Measurements from ENCODE around the gene COG5.
A peak's percentile ranks its signal among the peaks of the same experiment; 100 is the strongest.

COG5 gene

GRCh38 chr7:107172276-107173032 lies 391.3 kb downstream of the COG5 start:
- no peaks in the 10 kb centered on the region for H3K9me3 ChIP-seq (ENCODE audit: control insufficient read depth in 1 of 2, low read length in 2 of 2)
- H3K4me3 ChIP-seq (ENCODE audit: low read depth in 1 of 2, low read length in 2 of 2), result no peak overlapping the region
- H3K27ac ChIP-seq (ENCODE audit: low read depth, low read length), result no peak overlapping the region
- peaks cover 0 to 7% of the 10 kb centered on the region in 2 donors for H3K36me3 ChIP-seq (ENCODE audit: control insufficient read depth in 1 of 2, insufficient read depth in 2 of 2, low read length in 2 of 2)
- no peak overlapping the region for H3K9ac ChIP-seq (ENCODE audit: low read depth in 1 of 2, low read length in 2 of 2)
- H3K4me1 ChIP-seq (ENCODE audit: control insufficient read depth in 1 of 2, insufficient read depth in 2 of 2, low read length in 2 of 2), result peaks cover 16 to 30% of the 10 kb centered on the region in 2 donors
- no peaks in the 10 kb centered on the region for H3K27me3 ChIP-seq (ENCODE audit: control insufficient read depth in 1 of 2, insufficient read depth in 2 of 2, low read length in 2 of 2)

- Histone ChIP-seq H3K4me1 (ENCODE audit: control insufficient read depth in 1 of 2, insufficient read depth in 2 of 2, low read length in 2 of 2) (peaks cover 16 to 30% of the 10 kb centered on the region in 2 donors), H3K9ac (ENCODE audit: low read depth in 1 of 2, low read length in 2 of 2) (no peak overlapping the region), H3K4me3 (ENCODE audit: low read depth in 1 of 2, low read length in 2 of 2) (no peak overlapping the region), H3K27me3 (ENCODE audit: control insufficient read depth in 1 of 2, insufficient read depth in 2 of 2, low read length in 2 of 2) (no peaks in the 10 kb centered on the region), H3K9me3 (ENCODE audit: control insufficient read depth in 1 of 2, low read length in 2 of 2) (no peaks in the 10 kb centered on the region), H3K27ac (ENCODE audit: low read depth, low read length) (no peak overlapping the region), H3K36me3 (ENCODE audit: control insufficient read depth in 1 of 2, insufficient read depth in 2 of 2, low read length in 2 of 2) (peaks cover 0 to 3% of the 10 kb centered on the region in 2 donors)
Measured at GRCh38 chr7:107171496-107171895, 392.2 kb downstream of the COG5 start.

- Histone ChIP-seq H3K4me1 (ENCODE audit: control insufficient read depth in 1 of 2, insufficient read depth in 2 of 2, low read length in 2 of 2) (peaks cover 16 to 32% of the 10 kb centered on the region in 2 donors), H3K9ac (ENCODE audit: low read depth in 1 of 2, low read length in 2 of 2) (peak overlapping the region; percentile 22 to 91), H3K36me3 (ENCODE audit: control insufficient read depth in 1 of 2, insufficient read depth in 2 of 2, low read length in 2 of 2) (peaks cover 0 to 3% of the 10 kb centered on the region in 2 donors), H3K4me3 (ENCODE audit: low read depth in 1 of 2, low read length in 2 of 2) (peak overlapping the region; percentile 67 to 89), H3K27ac (ENCODE audit: low read depth, low read length) (peak overlapping the region; percentile 96), H3K27me3 (ENCODE audit: control insufficient read depth in 1 of 2, insufficient read depth in 2 of 2, low read length in 2 of 2) (no peaks in the 10 kb centered on the region), H3K9me3 (ENCODE audit: control insufficient read depth in 1 of 2, low read length in 2 of 2) (no peaks in the 10 kb centered on the region)
Measured at GRCh38 chr7:107170051-107170915, 393.4 kb downstream of the COG5 start.

GRCh38 chr7:107169120-107170050 lies 394.3 kb downstream of the COG5 start:
- Histone ChIP-seq H3K36me3 (ENCODE audit: control insufficient read depth in 1 of 2, insufficient read depth in 2 of 2, low read length in 2 of 2) (peaks cover 0 to 3% of the 10 kb centered on the region in 2 donors), H3K27me3 (ENCODE audit: control insufficient read depth in 1 of 2, insufficient read depth in 2 of 2, low read length in 2 of 2) (no peaks in the 10 kb centered on the region), H3K4me3 (ENCODE audit: low read depth in 1 of 2, low read length in 2 of 2) (peak overlapping the region; percentile 67 to 89), H3K9me3 (ENCODE audit: control insufficient read depth in 1 of 2, low read length in 2 of 2) (no peaks in the 10 kb centered on the region), H3K4me1 (ENCODE audit: control insufficient read depth in 1 of 2, insufficient read depth in 2 of 2, low read length in 2 of 2) (peaks cover 14 to 34% of the 10 kb centered on the region in 2 donors), H3K9ac (ENCODE audit: low read depth in 1 of 2, low read length in 2 of 2) (peak overlapping the region; percentile 79 to 91), H3K27ac (ENCODE audit: low read depth, low read length) (peak overlapping the region; percentile 96)

GRCh38 chr7:107168233-107169119 lies 395.2 kb downstream of the COG5 start, which contains the start of gene HBP1:
TSS of gene HBP1 (plus strand) at chr7:107169003. CDS start at chr7:107179894, 10,891 bp downstream.
- Histone ChIP-seq H3K9me3 (ENCODE audit: control insufficient read depth in 1 of 2, low read length in 2 of 2) (no peaks in the 10 kb centered on the region), H3K9ac (ENCODE audit: low read depth in 1 of 2, low read length in 2 of 2) (peak within 1 kb of the TSS; percentile 79 to 97), H3K36me3 (ENCODE audit: control insufficient read depth in 1 of 2, insufficient read depth in 2 of 2, low read length in 2 of 2) (peaks cover 0 to 3% of the 10 kb centered on the region in 2 donors), H3K4me3 (ENCODE audit: low read depth in 1 of 2, low read length in 2 of 2) (peak within 1 kb of the TSS; percentile 68 to 91), H3K4me1 (ENCODE audit: control insufficient read depth in 1 of 2, insufficient read depth in 2 of 2, low read length in 2 of 2) (peaks cover 4 to 25% of the 10 kb centered on the region in 2 donors), H3K27me3 (ENCODE audit: control insufficient read depth in 1 of 2, insufficient read depth in 2 of 2, low read length in 2 of 2) (no peaks in the 10 kb centered on the region), H3K27ac (ENCODE audit: low read depth, low read length) (peak within 1 kb of the TSS; percentile 96)

GRCh38 chr7:107167483-107168232 lies 396.1 kb downstream of the COG5 start:
- Histone ChIP-seq H3K36me3 (ENCODE audit: control insufficient read depth in 1 of 2, insufficient read depth in 2 of 2, low read length in 2 of 2) (peaks cover 0 to 3% of the 10 kb centered on the region in 2 donors), H3K4me1 (ENCODE audit: control insufficient read depth in 1 of 2, insufficient read depth in 2 of 2, low read length in 2 of 2) (peaks cover 4 to 23% of the 10 kb centered on the region in 2 donors), H3K27ac (ENCODE audit: low read depth, low read length) (peak overlapping the region; percentile 96), H3K27me3 (ENCODE audit: control insufficient read depth in 1 of 2, insufficient read depth in 2 of 2, low read length in 2 of 2) (no peaks in the 10 kb centered on the region), H3K9ac (ENCODE audit: low read depth in 1 of 2, low read length in 2 of 2) (peak overlapping the region; percentile 58 to 97), H3K9me3 (ENCODE audit: control insufficient read depth in 1 of 2, low read length in 2 of 2) (no peaks in the 10 kb centered on the region), H3K4me3 (ENCODE audit: low read depth in 1 of 2, low read length in 2 of 2) (peak overlapping the region; percentile 68 to 91)

GRCh38 chr7:107166736-107167426 lies 396.8 kb downstream of the COG5 start:
- H3K36me3 ChIP-seq (ENCODE audit: control insufficient read depth in 1 of 2, insufficient read depth in 2 of 2, low read length in 2 of 2), result peaks cover 0 to 3% of the 10 kb centered on the region in 2 donors
- H3K27me3 ChIP-seq (ENCODE audit: control insufficient read depth in 1 of 2, insufficient read depth in 2 of 2, low read length in 2 of 2), result no peaks in the 10 kb centered on the region
- H3K9me3 ChIP-seq (ENCODE audit: control insufficient read depth in 1 of 2, low read length in 2 of 2), result no peaks in the 10 kb centered on the region
- H3K27ac ChIP-seq (ENCODE audit: low read depth, low read length), result peak overlapping the region; percentile 96
- H3K9ac ChIP-seq (ENCODE audit: low read depth in 1 of 2, low read length in 2 of 2), result peak overlapping the region; percentile 58 to 97
- peaks cover 4 to 18% of the 10 kb centered on the region in 2 donors for H3K4me1 ChIP-seq (ENCODE audit: control insufficient read depth in 1 of 2, insufficient read depth in 2 of 2, low read length in 2 of 2)
- peak overlapping the region; percentile 68 to 91 for H3K4me3 ChIP-seq (ENCODE audit: low read depth in 1 of 2, low read length in 2 of 2)

- no peaks in the 10 kb centered on the region for H3K36me3 ChIP-seq (ENCODE audit: control insufficient read depth in 1 of 2, insufficient read depth in 2 of 2, low read length in 2 of 2)
- H3K9me3 ChIP-seq (ENCODE audit: control insufficient read depth in 1 of 2, low read length in 2 of 2), result no peaks in the 10 kb centered on the region
- H3K4me1 ChIP-seq (ENCODE audit: control insufficient read depth in 1 of 2, insufficient read depth in 2 of 2, low read length in 2 of 2), result peaks cover 0 to 8% of the 10 kb centered on the region in 2 donors
- H3K4me3 ChIP-seq (ENCODE audit: low read depth in 1 of 2, low read length in 2 of 2), result no peak overlapping the region
- H3K27me3 ChIP-seq (ENCODE audit: control insufficient read depth in 1 of 2, insufficient read depth in 2 of 2, low read length in 2 of 2), result no peaks in the 10 kb centered on the region
- no peak overlapping the region for H3K27ac ChIP-seq (ENCODE audit: low read depth, low read length)
- H3K9ac ChIP-seq (ENCODE audit: low read depth in 1 of 2, low read length in 2 of 2), result no peak overlapping the region
Measured at GRCh38 chr7:107165341-107165740, 398.4 kb downstream of the COG5 start.

Data from duodenal mucosa (tissue), 2 donors.